ENCODE data around the gene POLR2H. TPM values are rescaled to one million over a fixed set of nuclear protein-coding genes. Genes with fewer than 3 reads are reported as not detected.

Gene POLR2H
- total and polyA plus RNA-seq, 11 donors: 15.2 to 51.4 (median 25.2) TPM

DNA sequence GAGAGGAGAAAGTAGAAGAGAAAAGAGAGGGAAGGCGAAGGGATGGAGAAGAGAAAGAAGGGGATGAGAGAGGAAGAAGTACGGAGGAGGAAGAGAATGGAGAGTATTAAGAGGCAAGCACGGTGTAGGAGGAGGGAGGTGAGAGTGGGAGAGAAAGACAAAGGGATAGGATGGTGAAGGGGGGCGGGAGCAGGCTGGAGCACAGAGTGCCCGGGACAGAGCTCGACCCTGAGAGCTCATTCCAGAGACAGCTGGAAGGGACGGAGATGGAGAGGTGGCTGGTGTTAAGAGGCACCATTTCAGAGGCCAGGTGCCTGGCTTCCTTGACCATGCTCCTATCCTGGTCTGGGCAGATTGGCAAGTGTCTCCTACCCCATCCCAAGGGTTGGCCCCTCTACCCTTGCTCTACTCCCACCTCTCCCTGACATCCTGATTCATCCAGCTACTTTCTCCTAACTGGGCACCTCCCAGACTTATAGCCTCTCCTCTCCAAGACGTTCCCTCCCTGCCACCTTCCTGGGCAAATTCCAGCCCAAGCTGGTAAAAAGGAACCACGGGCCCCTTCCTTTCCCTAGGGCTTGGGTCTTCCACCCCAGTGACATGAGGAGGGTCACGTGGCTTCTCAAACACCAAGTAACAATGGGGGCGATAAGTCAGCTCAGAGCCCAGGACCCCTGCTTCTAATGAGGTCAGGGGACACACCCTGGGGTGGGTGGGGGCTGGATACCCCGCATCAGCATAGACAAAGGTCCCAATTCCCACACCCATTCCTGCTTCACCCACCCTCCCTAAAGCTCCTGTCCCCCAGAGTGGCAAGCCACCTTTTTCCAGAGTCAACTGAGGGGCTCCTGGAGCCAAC is 1.2 kb upstream of the POLR2H start:
- DNase-seq (no peak), ATAC-seq (no peak)
- Histone ChIP-seq H3K4me1 (peaks cover 0 to 31% (median 22%) of the 10 kb centered on the region in 12 donors), H3K9me3 (no peaks in the 10 kb centered on the region), H3K36me3 (peaks cover 0 to 18% (median 9%) of the 10 kb centered on the region in 9 donors), H3K27ac (peak overlapping the region in 1 of 12 donors; percentile 100), H3K27me3 (no peaks in the 10 kb centered on the region), H3K4me3 (peak overlapping the region in 10 of 12 donors; percentile 69 to 100 (median 91))
- 69 to 84% (median 81%) methylated on average over 12 of the region's 12 CpGs for WGBS, 4 donors
- no peak for TF ChIP-seq POLR2A (IDR thresholded peaks at IDR 0.05)
- TF ChIP-seq, protein P1, sequence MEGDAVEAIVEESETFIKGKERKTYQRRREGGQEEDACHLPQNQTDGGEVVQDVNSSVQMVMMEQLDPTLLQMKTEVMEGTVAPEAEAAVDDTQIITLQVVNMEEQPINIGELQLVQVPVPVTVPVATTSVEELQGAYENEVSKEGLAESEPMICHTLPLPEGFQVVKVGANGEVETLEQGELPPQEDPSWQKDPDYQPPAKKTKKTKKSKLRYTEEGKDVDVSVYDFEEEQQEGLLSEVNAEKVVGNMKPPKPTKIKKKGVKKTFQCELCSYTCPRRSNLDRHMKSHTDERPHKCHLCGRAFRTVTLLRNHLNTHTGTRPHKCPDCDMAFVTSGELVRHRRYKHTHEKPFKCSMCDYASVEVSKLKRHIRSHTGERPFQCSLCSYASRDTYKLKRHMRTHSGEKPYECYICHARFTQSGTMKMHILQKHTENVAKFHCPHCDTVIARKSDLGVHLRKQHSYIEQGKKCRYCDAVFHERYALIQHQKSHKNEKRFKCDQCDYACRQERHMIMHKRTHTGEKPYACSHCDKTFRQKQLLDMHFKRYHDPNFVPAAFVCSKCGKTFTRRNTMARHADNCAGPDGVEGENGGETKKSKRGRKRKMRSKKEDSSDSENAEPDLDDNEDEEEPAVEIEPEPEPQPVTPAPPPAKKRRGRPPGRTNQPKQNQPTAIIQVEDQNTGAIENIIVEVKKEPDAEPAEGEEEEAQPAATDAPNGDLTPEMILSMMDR (IDR thresholded peaks at IDR 0.05): no peak
- intact Hi-C loops (cut with DNase I): loop anchor here in 3 of 10 donors (5.0 to 10.0 kb wide), 4 partner anchors 45 to 417 kb away; partner anchors contain the start of gene EIF4G1 (in 1 of the 3)

DNA sequence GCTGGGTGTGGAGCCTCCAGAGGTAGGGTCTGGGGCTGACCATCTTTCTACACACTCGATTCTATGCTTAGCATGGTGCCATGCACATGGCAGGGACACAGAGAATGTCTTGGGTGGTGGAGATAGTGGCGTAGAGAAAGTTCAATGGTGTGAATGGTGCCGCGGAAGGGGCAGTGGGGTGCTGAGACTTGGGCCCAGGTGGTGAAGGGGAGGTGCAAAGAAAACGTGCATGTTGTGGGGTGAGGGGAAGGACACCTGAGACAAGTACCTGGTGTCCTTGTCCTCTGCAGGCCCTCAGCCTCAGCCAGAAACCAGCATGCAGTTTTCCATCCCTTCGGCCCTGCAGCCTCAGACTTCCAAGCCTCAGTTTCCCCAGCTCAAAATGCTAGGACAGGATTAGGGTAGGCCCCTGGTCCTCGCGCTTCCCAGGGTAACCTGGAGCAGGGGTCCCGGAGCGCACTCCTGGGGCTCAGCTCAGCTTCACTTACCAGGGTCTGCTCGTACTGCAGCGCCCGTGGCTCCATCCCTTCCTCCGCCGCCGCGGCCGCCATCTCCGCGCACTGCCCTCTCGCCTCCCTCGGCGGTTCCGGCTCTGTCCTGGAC is 480 bp upstream of the POLR2H start:
- Histone ChIP-seq H3K36me3 (peaks cover 0 to 22% (median 14%) of the 10 kb centered on the region in 9 donors), H3K27me3 (no peaks in the 10 kb centered on the region), H3K4me1 (peaks cover 0 to 31% (median 22%) of the 10 kb centered on the region in 12 donors), H3K4me3 (peak overlapping the region; percentile 63 to 100 (median 91)), H3K27ac (peak overlapping the region; percentile 97 to 100 (median 100)), H3K9me3 (no peaks in the 10 kb centered on the region)
- WGBS, 4 donors: 9 to 34% (median 10%) methylated on average over 6 to 24 of the region's 24 CpGs
- ATAC-seq (no peak), DNase-seq (no peak)
- TF ChIP-seq, protein P1 (IDR thresholded peaks at IDR 0.05): no peak
- no peak for TF ChIP-seq POLR2A (IDR thresholded peaks at IDR 0.05)
- intact Hi-C loops (cut with DNase I): loop anchor here in 3 of 10 donors (5.0 to 10.0 kb wide), 4 partner anchors 46 to 416 kb away; partner anchors contain the start of gene EIF4G1 (in 1 of the 3)

DNA sequence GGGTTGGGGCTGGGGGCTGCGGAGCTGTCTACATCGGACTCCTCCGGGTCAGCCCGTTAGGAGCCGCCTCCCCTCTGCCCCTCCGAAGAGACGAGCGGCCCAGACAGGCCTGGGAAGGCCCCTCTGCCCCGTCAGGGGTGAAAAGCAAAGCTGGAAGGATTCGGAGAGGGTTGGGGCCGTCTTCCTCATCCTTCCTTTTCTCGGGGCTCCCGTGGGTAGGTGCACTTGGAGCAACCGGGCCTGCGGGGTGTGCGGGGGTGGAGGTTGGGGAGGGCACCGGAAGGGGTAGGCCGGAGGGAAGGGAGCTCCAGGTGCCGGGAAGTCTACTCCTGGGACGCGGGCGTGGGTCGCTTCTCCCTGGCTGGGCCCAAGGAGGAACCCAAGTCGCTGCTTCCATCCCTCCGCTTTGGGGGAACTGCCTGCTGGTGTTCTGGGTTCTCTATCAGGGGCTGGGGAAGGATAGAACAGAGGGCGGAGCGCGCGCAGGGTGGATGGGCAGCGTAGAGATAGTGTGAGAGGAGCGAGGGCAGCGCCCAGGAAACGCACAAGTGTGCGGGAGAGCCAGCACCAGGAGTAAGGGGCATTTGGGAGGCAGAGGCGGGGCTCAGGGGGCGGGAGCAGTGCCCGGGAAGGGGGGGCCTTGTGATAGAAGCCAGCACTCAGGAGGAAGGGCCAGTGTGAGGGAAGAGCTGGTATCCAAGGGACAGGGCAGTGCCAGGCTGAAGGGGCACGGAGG is 590 bp downstream of the POLR2H start:
- peak; percentile 24 to 50 (median 48) for ATAC-seq

More for the DNA sequence above, 590 bp downstream of the POLR2H start:
- peak; percentile 64 to 79 (median 76) for DNase-seq
- H3K27me3 ChIP-seq: no peaks in the 10 kb centered on the region
- peaks cover 0 to 31% (median 22%) of the 10 kb centered on the region in 12 donors for H3K4me1 ChIP-seq
- H3K9me3 ChIP-seq: no peaks in the 10 kb centered on the region
- intact Hi-C loops (cut with DNase I): loop anchor here in 3 of 10 donors (2.0 to 10.0 kb wide), 5 partner anchors 47 to 415 kb away; partner anchors contain the start of gene EIF4G1 (in 2 of the 3)
- peak overlapping the region; percentile 97 to 100 (median 100) for H3K27ac ChIP-seq
- TF ChIP-seq, protein P1 (IDR thresholded peaks at IDR 0.05): no peak
- TF ChIP-seq POLR2A (IDR thresholded peaks at IDR 0.05): no peak
- H3K4me3 ChIP-seq: peak overlapping the region; percentile 63 to 100 (median 91)
- peaks cover 0 to 27% (median 24%) of the 10 kb centered on the region in 9 donors for H3K36me3 ChIP-seq
- 0 to 1% (median 0%) methylated on average over 22 to 38 of the region's 38 CpGs for WGBS, 4 donors
